RWPE1 (cell line): ENCODE results near the gene CBR4.

Source experiments
- CTCF ChIA-PET: fragments of 350-600 bp; sonication (Branson Sonifier 250); formaldehyde crosslinking; extraction: SDS; loops from one replicate; lab custom pipeline; 2021; lab: Yijun Ruan, JAX
- POLR2A ChIA-PET: fragments of 400-600 bp; formaldehyde crosslinking; extraction: SDS; loops from one replicate; lab custom pipeline; 2020; ENCODE audit warnings: antibody characterized with exemption; ENCODE audit not compliant: low non-redundant PET; lab: Yijun Ruan, JAX
- DNase-seq: peaks from one replicate; pipeline ENCODE4 v3.0.0; 2012; ENCODE audit warnings: low spot score
- H3K27ac ChIP-seq: fragments of 450-650 bp; 2 replicates; pipeline ENCODE4 v1.5.1; 2017
- CTCF ChIP-seq: fragments of 450-650 bp; conservative IDR thresholded peaks from 2 replicates; pipeline ENCODE4 v1.5.1; 2017; ENCODE audit warnings: low read depth, mild to moderate bottlenecking

The CBR4 gene

GRCh38 chr4:169027663-169028062 is 17.6 kb upstream of the CBR4 start:
- H3K27ac ChIP-seq, result no peak overlapping the region
- ChIA-PET POLR2A (no interaction called here), CTCF (interaction anchor here (0.6 kb wide), 1 partner anchor 243 kb away, joined by 6 read pairs; no protein-coding TSS in a partner anchor)
- no peak for DNase-seq
- TF ChIP-seq CTCF, result no peak

GRCh38 chr4:169025184-169025583 is 15.1 kb upstream of the CBR4 start:
- ChIA-PET CTCF (interaction anchor here (0.6 to 1.2 kb wide), 4 partner anchors 13 to 460 kb away, joined by 3 to 6 read pairs (median 4); no protein-coding TSS in a partner anchor), POLR2A (no interaction called here)
- no peak for DNase-seq
- H3K27ac ChIP-seq, result no peak overlapping the region
- TF ChIP-seq CTCF, result no peak

GRCh38 chr4:169024762-169025161 is 14.7 kb upstream of the CBR4 start:
- peak; percentile 57 for DNase-seq
- peak; percentile 73 for TF ChIP-seq CTCF
- H3K27ac ChIP-seq, result no peak overlapping the region
- ChIA-PET CTCF (interaction anchor here (0.6 to 0.9 kb wide), 9 partner anchors 13 to 547 kb away, joined by 3 to 6 read pairs (median 3); no protein-coding TSS in a partner anchor), POLR2A (no interaction called here)

GRCh38 chr4:169018406-169018805 is 8.4 kb upstream of the CBR4 start:
- no peak overlapping the region for H3K27ac ChIP-seq
- DNase-seq, result no peak
- ChIA-PET POLR2A (no interaction called here), CTCF (no interaction called here)
- TF ChIP-seq CTCF, result no peak

- no peak for TF ChIP-seq CTCF
- CTCF ChIA-PET, result no interaction called here
Observed at GRCh38 chr4:169017971-169018370, 7.9 kb upstream of the CBR4 start.

GRCh38 chr4:169015186-169015623 is 5.2 kb upstream of the CBR4 start:
- no peak overlapping the region for H3K27ac ChIP-seq
- POLR2A ChIA-PET, result no interaction called here
- CTCF ChIA-PET, result interaction anchor here (0.6 kb wide), 1 partner anchor 378 kb away, joined by 3 read pairs; no protein-coding TSS in a partner anchor
- DNase-seq, result no peak
- no peak for TF ChIP-seq CTCF

More at GRCh38 chr4:169017971-169018370, 7.9 kb upstream of the CBR4 start:
- POLR2A ChIA-PET, result no interaction called here
- no peak overlapping the region for H3K27ac ChIP-seq
- no peak for DNase-seq

- CTCF ChIA-PET, result no interaction called here
- DNase-seq, result peak; percentile 26
- no peak overlapping the region for H3K27ac ChIP-seq
- no peak for TF ChIP-seq CTCF
- POLR2A ChIA-PET, result no interaction called here
Observed at GRCh38 chr4:169014586-169014985, 4.5 kb upstream of the CBR4 start.
